Caco-2 (cell line): ENCODE measurements around the gene ZNF19. TPM values are rescaled to one million over a fixed set of nuclear protein-coding genes. Genes with fewer than 3 reads are reported as not detected.

Experiments
- BruUV-seq: library from RNA; stranded (reverse); fragments of 400-500 nt; replicated peaks from 2 replicates; lab custom pipeline; 2021; lab: Mats Ljungman, UMichigan
- CTCF ChIA-PET: fragments of 300-600 bp; sonication (Branson Sonifier 250); formaldehyde crosslinking; loops from one replicate; lab custom pipeline; 2022; ENCODE audit warnings: antibody characterized with exemption; lab: Charles Lee
- POLR2A ChIA-PET: fragments of 300-600 bp; sonication (Branson Sonifier 250); formaldehyde crosslinking; loops from one replicate; lab custom pipeline; 2022; ENCODE audit warnings: antibody characterized with exemption; lab: Charles Lee
- DNase-seq, 2 experiments: peaks; one replicate each; pipeline versions ENCODE4 v3.0.0 to v3.0.0-alpha.2; 2020 to 2022
- H3K27me3 ChIP-seq: replicated peaks from 2 replicates; pipeline ENCODE4 v1.6.0; 2011; ENCODE audit warnings: low read length; ENCODE audit not compliant: control insufficient read depth, insufficient read depth
- H3K36me3 ChIP-seq: 2 replicates; pipeline ENCODE4 v1.5.1; 2011; ENCODE audit warnings: low read length; ENCODE audit not compliant: control insufficient read depth, insufficient read depth
- H3K4me1 ChIP-seq: fragments of 250-450 bp; sonication (Bioruptor Pico); 2 replicates; pipeline ENCODE4 v1.5.1; 2020; ENCODE audit warnings: mild to moderate bottlenecking
- H3K4me3 ChIP-seq: 2 replicates; pipeline ENCODE4 v1.5.1; 2011; ENCODE audit warnings: low read depth, mild to moderate bottlenecking, control low read depth, low read length
- H3K9me3 ChIP-seq: fragments of 250-450 bp; sonication (Bioruptor Pico); 2 replicates; pipeline ENCODE4 v1.5.1; 2020; ENCODE audit warnings: mild to moderate bottlenecking, moderate library complexity
- H3K27ac Mint-ChIP-seq: one replicate; pipeline ENCODE4 v1.8.0; 2022; ENCODE audit warnings: mixed read lengths; ENCODE audit not compliant: unreplicated experiment
- H3K27me3 Mint-ChIP-seq: one replicate; pipeline ENCODE4 v1.8.0; 2022; ENCODE audit warnings: mixed read lengths; ENCODE audit not compliant: insufficient read depth, unreplicated experiment
- H3K36me3 Mint-ChIP-seq: one replicate; pipeline ENCODE4 v1.8.0; 2022; ENCODE audit warnings: mild to moderate bottlenecking, mixed read lengths; ENCODE audit not compliant: insufficient read depth, unreplicated experiment
- H3K4me1 Mint-ChIP-seq: one replicate; pipeline ENCODE4 v1.8.0; 2022; ENCODE audit warnings: low read depth, mixed read lengths; ENCODE audit not compliant: unreplicated experiment
- H3K4me3 Mint-ChIP-seq: one replicate; pipeline ENCODE4 v1.8.0; 2022; ENCODE audit warnings: mild to moderate bottlenecking, moderate library complexity, mixed read lengths; ENCODE audit not compliant: unreplicated experiment
- H3K9me3 Mint-ChIP-seq: one replicate; pipeline ENCODE4 v1.8.0; 2022; ENCODE audit warnings: mixed read lengths; ENCODE audit not compliant: unreplicated experiment
- intact Hi-C: fragments of 100-400 bp; cut with micrococcal nuclease; formaldehyde crosslinking; loops from one replicate; pipeline ENCODE4 v1.10.0; 2022; ENCODE audit not compliant: unreplicated experiment
- total RNA-seq: library from RNA; stranded (reverse); gene quantifications from 2 replicates; pipeline ENCODE4 v1.2.3, GENCODE V29; 2022
- TF ChIP-seq, protein P1 (sequence below), 2 experiments: fragments of 200-600 bp in 1 of 2; IDR thresholded peaks; 1 replicate in 1 of 2; 2 replicates in 1 of 2; pipeline versions ENCODE4 v1.5.1 to v1.8.0; 2011 to 2022; ENCODE audit warnings: antibody characterized with exemption in 1 of 2, control low read depth in 1 of 2, inconsistent platforms in 1 of 2, low read depth in 1 of 2, low read length in 1 of 2, mild to moderate bottlenecking in 1 of 2, moderate library complexity in 1 of 2; ENCODE audit not compliant: insufficient read depth in 1 of 2, severe bottlenecking in 1 of 2, unreplicated experiment in 1 of 2

Gene ZNF19
- total RNA-seq, 1 experiment from 2014 or later, result 5.1 TPM

- Mint-ChIP-seq H3K27me3 (peaks cover 7% of the 10 kb centered on the region), H3K4me1 (no peaks in the 10 kb centered on the region), H3K36me3 (no peaks in the 10 kb centered on the region), H3K27ac (no peak overlapping the region), H3K4me3 (no peak overlapping the region), H3K9me3 (no peaks in the 10 kb centered on the region)
- no TSS peak for BruUV-seq
- CTCF ChIA-PET, result no interaction called here
- H3K4me1 ChIP-seq, result no peaks in the 10 kb centered on the region
- POLR2A ChIA-PET, result no interaction called here
- H3K36me3 ChIP-seq, result no peaks in the 10 kb centered on the region
- H3K4me3 ChIP-seq, result no peak overlapping the region
- intact Hi-C loops, result no loop called here
- H3K9me3 ChIP-seq, result peaks cover 3% of the 10 kb centered on the region; the same call in 1 of the 2 replicates
- H3K27me3 ChIP-seq, result no peaks in the 10 kb centered on the region; the same call in 1 of the 2 replicates
- DNase-seq, result no peak
- TF ChIP-seq, protein P1, sequence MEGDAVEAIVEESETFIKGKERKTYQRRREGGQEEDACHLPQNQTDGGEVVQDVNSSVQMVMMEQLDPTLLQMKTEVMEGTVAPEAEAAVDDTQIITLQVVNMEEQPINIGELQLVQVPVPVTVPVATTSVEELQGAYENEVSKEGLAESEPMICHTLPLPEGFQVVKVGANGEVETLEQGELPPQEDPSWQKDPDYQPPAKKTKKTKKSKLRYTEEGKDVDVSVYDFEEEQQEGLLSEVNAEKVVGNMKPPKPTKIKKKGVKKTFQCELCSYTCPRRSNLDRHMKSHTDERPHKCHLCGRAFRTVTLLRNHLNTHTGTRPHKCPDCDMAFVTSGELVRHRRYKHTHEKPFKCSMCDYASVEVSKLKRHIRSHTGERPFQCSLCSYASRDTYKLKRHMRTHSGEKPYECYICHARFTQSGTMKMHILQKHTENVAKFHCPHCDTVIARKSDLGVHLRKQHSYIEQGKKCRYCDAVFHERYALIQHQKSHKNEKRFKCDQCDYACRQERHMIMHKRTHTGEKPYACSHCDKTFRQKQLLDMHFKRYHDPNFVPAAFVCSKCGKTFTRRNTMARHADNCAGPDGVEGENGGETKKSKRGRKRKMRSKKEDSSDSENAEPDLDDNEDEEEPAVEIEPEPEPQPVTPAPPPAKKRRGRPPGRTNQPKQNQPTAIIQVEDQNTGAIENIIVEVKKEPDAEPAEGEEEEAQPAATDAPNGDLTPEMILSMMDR (IDR thresholded peaks at IDR 0.05; ENCODE audit: insufficient read depth in 1 of 2, low read depth in 1 of 2, low read length in 1 of 2, severe bottlenecking in 1 of 2, unreplicated experiment in 1 of 2), result no peak
Observed at GRCh38 chr16:71515026-71515425, 25.9 kb upstream of the ZNF19 start.

- Histone ChIP-seq H3K4me3 (no peak overlapping the region), H3K9me3 (peaks cover 3% of the 10 kb centered on the region; the same call in 1 of the 2 replicates), H3K4me1 (no peaks in the 10 kb centered on the region), H3K27me3 (no peaks in the 10 kb centered on the region; the same call in 1 of the 2 replicates), H3K36me3 (no peaks in the 10 kb centered on the region)
- ChIA-PET CTCF (no interaction called here), POLR2A (no interaction called here)
- intact Hi-C loops, result no loop called here
- Mint-ChIP-seq H3K4me1 (no peaks in the 10 kb centered on the region), H3K9me3 (no peaks in the 10 kb centered on the region), H3K27me3 (peaks cover 9% of the 10 kb centered on the region), H3K27ac (no peak overlapping the region), H3K4me3 (no peak overlapping the region), H3K36me3 (no peaks in the 10 kb centered on the region)
- no TSS peak for BruUV-seq
- TF ChIP-seq, protein P1 (IDR thresholded peaks at IDR 0.05; ENCODE audit: insufficient read depth in 1 of 2, low read depth in 1 of 2, low read length in 1 of 2, severe bottlenecking in 1 of 2, unreplicated experiment in 1 of 2), result no peak
- no peak for DNase-seq
Observed at GRCh38 chr16:71514476-71514875, 25.4 kb upstream of the ZNF19 start.

DNA sequence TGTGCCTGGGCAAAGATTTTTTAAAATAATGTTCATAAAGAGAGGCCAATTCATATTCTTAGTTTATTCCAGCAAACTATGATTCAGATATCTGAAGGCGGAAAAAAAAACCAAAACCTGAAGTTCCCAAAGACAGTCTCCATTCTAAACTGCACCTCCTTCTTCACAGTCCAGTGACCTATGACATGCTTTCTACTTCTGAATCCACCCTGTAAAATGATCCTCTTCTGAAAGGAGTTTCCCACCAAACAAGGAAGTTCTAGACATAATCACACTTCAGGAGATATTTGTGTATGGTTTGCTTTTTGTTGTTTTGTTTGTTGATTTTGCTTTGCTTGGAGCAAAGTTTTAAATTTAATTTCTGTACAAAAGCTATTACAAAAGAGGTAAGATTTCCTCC, 24.2 kb upstream of the ZNF19 start:
- no peaks in the 10 kb centered on the region; the same call in 1 of the 2 replicates for H3K27me3 ChIP-seq
- Mint-ChIP-seq H3K27ac (no peak overlapping the region), H3K4me3 (no peak overlapping the region), H3K36me3 (no peaks in the 10 kb centered on the region), H3K4me1 (no peaks in the 10 kb centered on the region), H3K27me3 (peaks cover 9% of the 10 kb centered on the region), H3K9me3 (no peaks in the 10 kb centered on the region)
- no peaks in the 10 kb centered on the region for H3K4me1 ChIP-seq
- ChIA-PET POLR2A (no interaction called here), CTCF (no interaction called here)
- intact Hi-C loops, result no loop called here
- no peaks in the 10 kb centered on the region for H3K36me3 ChIP-seq
- no peak for DNase-seq
- H3K4me3 ChIP-seq, result no peak overlapping the region
- H3K9me3 ChIP-seq, result peaks cover 3% of the 10 kb centered on the region; the same call in 1 of the 2 replicates
- TF ChIP-seq, protein P1 (IDR thresholded peaks at IDR 0.05; ENCODE audit: insufficient read depth in 1 of 2, low read depth in 1 of 2, low read length in 1 of 2, severe bottlenecking in 1 of 2, unreplicated experiment in 1 of 2), result no peak
- no TSS peak for BruUV-seq
